Ascending aorta (tissue), 2 donors: ENCODE data around the gene BCAP31. TPM values are rescaled to one million over a fixed set of nuclear protein-coding genes. Genes with fewer than 3 reads are reported as not detected.
"Not testable (repeated sequence)": the region's sequence is repeated elsewhere in the genome, so short reads cannot be mapped to it uniquely, and the experiment has no call there.

Experiments used
- DNase-seq, 2 donors: peaks; one replicate each; pipeline ENCODE4 v3.0.0-alpha.2; 2019; ENCODE audit warnings: low spot score in 2 of 2
- H3K27ac ChIP-seq, 2 donors: fragments of 200-600 bp; sonication (generic); one replicate each; pipeline ENCODE4 v1.5.1; 2016 to 2017; ENCODE audit warnings: mild to moderate bottlenecking in 1 of 2
- H3K27me3 ChIP-seq: fragments of 200-600 bp; sonication (generic); one replicate; pipeline ENCODE4 v1.5.1; 2017
- H3K36me3 ChIP-seq, 2 donors: fragments of 200-600 bp; sonication (generic); one replicate each; pipeline ENCODE4 v1.5.1; 2016
- H3K4me1 ChIP-seq, 2 donors: fragments of 200-600 bp; sonication (generic); one replicate each; pipeline ENCODE4 v1.5.1; 2016 to 2017; ENCODE audit warnings: mild to moderate bottlenecking in 1 of 2
- H3K4me3 ChIP-seq, 2 donors: fragments of 200-600 bp; sonication (generic); one replicate each; pipeline ENCODE4 v1.5.1; 2016 to 2017; ENCODE audit warnings: mild to moderate bottlenecking in 1 of 2
- H3K9me3 ChIP-seq, 2 donors: fragments of 200-600 bp; sonication (generic); one replicate each; pipeline ENCODE4 v1.5.1; 2016
- CTCF ChIP-seq, 3 experiments: fragments of 200-600 bp in 2 of 3; fragments of 450-650 bp in 1 of 3; sonication (generic) in 2 of 3; IDR thresholded peaks; one replicate each; pipeline ENCODE4 v1.5.1; 2016 to 2019; ENCODE audit warnings: antibody characterized with exemption in 3 of 3, mild to moderate bottlenecking in 1 of 3, moderate library complexity in 1 of 3
- intact Hi-C: fragments of 100-400 bp; cut with DNase I; formaldehyde crosslinking; loops from one replicate; pipeline ENCODE4 v1.15.1; 2023
- total RNA-seq: library from RNA; depleted of rRNA; stranded (reverse); fragments of >200 nt; gene quantifications from one replicate; pipeline ENCODE4 v1.1.0, GENCODE V29; 2016

Gene BCAP31
- total RNA-seq, 1 donor from 2014 or later, result 63.0 TPM

DNA sequence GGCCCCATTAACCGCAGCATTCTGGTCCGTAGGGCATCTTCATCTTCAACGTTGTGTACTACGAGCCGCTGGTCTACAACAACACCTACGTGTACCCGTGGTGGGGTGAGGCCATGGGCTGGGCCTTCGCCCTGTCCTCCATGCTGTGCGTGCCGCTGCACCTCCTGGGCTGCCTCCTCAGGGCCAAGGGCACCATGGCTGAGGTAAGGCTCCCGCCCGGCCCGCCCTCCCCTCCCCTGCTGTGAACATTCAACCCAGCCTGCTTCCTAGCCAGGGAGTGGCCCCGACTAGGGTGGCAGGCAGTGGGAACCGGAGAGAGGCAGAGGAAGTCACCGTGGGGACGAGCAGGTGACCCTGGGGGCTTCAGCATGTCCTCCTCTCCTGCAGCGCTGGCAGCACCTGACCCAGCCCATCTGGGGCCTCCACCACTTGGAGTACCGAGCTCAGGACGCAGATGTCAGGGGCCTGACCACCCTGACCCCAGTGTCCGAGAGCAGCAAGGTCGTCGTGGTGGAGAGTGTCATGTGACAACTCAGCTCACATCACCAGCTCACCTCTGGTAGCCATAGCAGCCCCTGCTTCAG is 29.4 kb downstream of the BCAP31 start:
- Histone ChIP-seq H3K4me3 (no peak overlapping the region), H3K27ac (no peak overlapping the region), H3K36me3 (peaks cover 4 to 5% of the 10 kb centered on the region in 2 donors), H3K27me3 (no peaks in the 10 kb centered on the region), H3K9me3 (no peaks in the 10 kb centered on the region), H3K4me1 (no peaks in the 10 kb centered on the region)
- intact Hi-C loops, result no loop called here
- DNase-seq, result no peak
- no peak for TF ChIP-seq CTCF (IDR thresholded peaks at IDR 0.05)

DNA sequence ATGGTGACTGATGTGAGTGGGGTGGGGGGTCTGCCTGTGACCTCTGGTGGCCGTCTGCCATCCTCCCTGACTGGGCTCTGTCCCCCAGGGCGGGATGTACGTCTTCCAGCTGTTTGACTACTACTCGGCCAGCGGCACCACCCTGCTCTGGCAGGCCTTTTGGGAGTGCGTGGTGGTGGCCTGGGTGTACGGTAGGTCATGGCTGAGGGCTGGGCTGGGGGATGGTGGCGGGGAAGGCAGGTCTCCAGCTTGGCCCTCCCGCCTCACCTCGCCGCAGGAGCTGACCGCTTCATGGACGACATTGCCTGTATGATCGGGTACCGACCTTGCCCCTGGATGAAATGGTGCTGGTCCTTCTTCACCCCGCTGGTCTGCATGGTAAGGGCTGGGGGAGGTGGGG is 29.9 kb downstream of the BCAP31 start:
- DNase-seq, H3K36me3 ChIP-seq, H3K9me3 ChIP-seq, H3K4me1 ChIP-seq, H3K4me3 ChIP-seq, H3K27me3 ChIP-seq, H3K27ac ChIP-seq, intact Hi-C loops: not testable (repeated sequence)

DNA sequence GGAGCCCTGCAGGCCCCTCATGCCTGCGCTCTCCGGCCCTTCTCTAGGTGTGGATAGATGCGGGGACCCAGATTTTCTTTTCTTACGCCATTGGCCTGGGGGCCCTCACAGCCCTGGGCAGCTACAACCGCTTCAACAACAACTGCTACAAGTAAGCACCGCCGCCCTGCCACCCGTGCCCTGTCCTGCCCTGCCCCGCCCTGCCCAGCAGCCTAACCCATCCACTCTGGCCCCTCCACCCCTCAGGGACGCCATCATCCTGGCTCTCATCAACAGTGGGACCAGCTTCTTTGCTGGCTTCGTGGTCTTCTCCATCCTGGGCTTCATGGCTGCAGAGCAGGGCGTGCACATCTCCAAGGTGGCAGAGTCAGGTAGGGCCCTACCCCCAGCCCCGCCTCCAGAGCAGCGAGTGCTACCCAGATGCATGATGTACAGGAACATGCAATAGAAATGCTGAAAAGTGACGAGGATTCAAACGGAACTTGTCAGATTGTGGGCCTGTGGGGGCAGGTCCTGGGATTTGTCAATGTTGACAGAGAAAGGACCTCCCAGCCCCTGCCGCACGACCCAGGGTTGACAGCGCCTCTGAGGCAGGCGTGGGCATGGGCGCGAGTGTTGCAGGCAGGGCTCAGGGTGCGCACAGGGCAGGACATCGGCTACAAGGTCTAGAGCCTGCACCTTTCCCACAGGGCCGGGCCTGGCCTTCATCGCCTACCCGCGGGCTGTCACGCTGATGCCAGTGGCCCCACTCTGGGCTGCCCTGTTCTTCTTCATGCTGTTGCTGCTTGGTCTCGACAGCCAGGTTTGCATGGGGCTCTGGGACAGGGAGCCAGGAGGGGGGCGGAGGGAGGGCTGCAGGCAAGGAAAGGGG is 30.7 kb downstream of the BCAP31 start:
- Histone ChIP-seq H3K27me3 (no peaks in the 10 kb centered on the region), H3K4me3 (no peak overlapping the region), H3K27ac (no peak overlapping the region), H3K36me3 (peaks cover 4 to 5% of the 10 kb centered on the region in 2 donors), H3K9me3 (no peaks in the 10 kb centered on the region), H3K4me1 (no peaks in the 10 kb centered on the region)
- DNase-seq, result no peak
- intact Hi-C loops, result no loop called here
- TF ChIP-seq CTCF (IDR thresholded peaks at IDR 0.05), result no peak

- no peak overlapping the region for H3K27ac ChIP-seq
- H3K27me3 ChIP-seq, result no peaks in the 10 kb centered on the region
- DNase-seq, result no peak
- H3K36me3 ChIP-seq, result peaks cover 4 to 5% of the 10 kb centered on the region in 2 donors
- no peak for TF ChIP-seq CTCF (IDR thresholded peaks at IDR 0.05)
- no peak overlapping the region for H3K4me3 ChIP-seq
- intact Hi-C loops, result no loop called here
- no peaks in the 10 kb centered on the region for H3K9me3 ChIP-seq
- H3K4me1 ChIP-seq, result no peaks in the 10 kb centered on the region
These were observed 31.5 kb downstream of the BCAP31 start for GRCh38 chrX:153692611-153693156.

DNA sequence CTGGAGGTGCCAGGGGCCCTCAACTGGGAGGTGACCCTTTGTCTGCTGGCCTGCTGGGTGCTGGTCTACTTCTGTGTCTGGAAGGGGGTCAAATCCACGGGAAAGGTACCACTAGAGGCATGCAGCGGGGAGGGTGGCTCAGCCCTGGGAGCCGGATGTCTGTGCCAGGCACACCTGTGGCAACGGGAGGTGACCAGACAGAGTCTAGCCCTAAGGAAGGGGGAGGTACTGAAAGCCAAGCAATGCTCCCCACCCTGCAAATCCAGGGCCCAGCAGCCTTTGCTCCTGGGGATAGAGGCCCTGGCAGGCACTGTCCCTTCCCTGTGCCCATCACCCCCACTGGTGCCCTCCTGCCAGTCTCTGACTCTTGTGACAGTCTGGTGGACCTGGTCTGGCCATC is 32.2 kb downstream of the BCAP31 start:
- intact Hi-C loops, result no loop called here
- no peak for TF ChIP-seq CTCF (IDR thresholded peaks at IDR 0.05)
- no peaks in the 10 kb centered on the region for H3K9me3 ChIP-seq
- no peaks in the 10 kb centered on the region for H3K27me3 ChIP-seq
- H3K4me3 ChIP-seq, result no peak overlapping the region
- DNase-seq, result no peak
- no peaks in the 10 kb centered on the region for H3K36me3 ChIP-seq
- no peaks in the 10 kb centered on the region for H3K4me1 ChIP-seq
- no peak overlapping the region for H3K27ac ChIP-seq

DNA sequence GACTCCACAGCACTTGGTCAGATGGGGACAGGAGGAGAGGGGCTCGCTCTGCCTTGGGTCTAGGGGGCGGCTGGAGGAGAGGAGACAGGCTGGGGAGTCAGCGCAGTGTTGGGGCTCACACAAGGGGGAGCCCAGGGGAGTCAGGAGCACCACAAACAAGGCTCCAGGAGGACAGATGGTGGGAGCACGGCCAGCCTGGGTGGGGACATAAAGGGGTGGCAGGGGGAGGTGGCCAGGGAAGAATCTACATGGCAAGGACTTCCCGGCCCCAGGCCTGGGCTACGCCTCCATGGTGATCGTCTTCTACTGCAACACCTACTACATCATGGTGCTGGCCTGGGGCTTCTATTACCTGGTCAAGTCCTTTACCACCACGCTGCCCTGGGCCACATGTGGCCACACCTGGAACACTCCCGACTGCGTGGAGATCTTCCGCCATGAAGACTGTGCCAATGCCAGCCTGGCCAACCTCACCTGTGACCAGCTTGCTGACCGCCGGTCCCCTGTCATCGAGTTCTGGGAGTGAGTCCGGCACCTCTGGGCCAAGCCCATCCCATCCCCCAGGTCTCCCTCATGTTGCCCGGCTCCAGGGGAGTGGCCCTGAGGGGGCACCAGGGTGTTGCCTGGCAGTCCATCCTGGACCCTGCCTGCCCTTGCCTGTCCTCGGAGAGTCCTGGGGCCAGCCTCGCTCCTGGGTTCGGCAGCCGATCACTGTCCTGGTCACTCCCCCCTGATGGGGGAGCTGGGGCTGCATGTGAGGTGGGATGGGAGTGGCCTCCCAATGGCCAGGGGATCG is 33.0 kb downstream of the BCAP31 start:
- H3K27ac ChIP-seq, H3K9me3 ChIP-seq, H3K36me3 ChIP-seq, H3K4me1 ChIP-seq, H3K27me3 ChIP-seq, H3K4me3 ChIP-seq, DNase-seq, intact Hi-C loops: not testable (repeated sequence)
